Activated CD4-positive, alpha-beta T cell treated with anti-CD3 and anti-CD28 coated beads, Interleukin-2, amount 50 U/mL, for 24 hours (primary cell): Measurements from ENCODE around the gene PADI2.

Source experiments
- DNase-seq, 2 donors: peaks; one replicate each; pipeline ENCODE4 v3.0.0-alpha.2; 2020; ENCODE audit warnings: low read depth in 1 of 2, low spot score in 1 of 2

PADI2 gene

GRCh38 chr1:17140279-17140678, 21.0 kb upstream of the PADI2 start:
- DNase-seq = no peak

- no peak for DNase-seq
Observed at GRCh38 chr1:17139637-17140036, 20.4 kb upstream of the PADI2 start.

- no peak for DNase-seq
Observed at GRCh38 chr1:17137441-17137840, 18.2 kb upstream of the PADI2 start.

GRCh38 chr1:17136936-17137335, 17.7 kb upstream of the PADI2 start:
- DNase-seq = no peak

GRCh38 chr1:17136145-17136544, 16.9 kb upstream of the PADI2 start:
- no peak for DNase-seq

- no peak for DNase-seq
Observed at GRCh38 chr1:17135530-17135929, 16.3 kb upstream of the PADI2 start.

- DNase-seq = no peak
Observed at GRCh38 chr1:17134724-17135123, 15.5 kb upstream of the PADI2 start.

GRCh38 chr1:17134034-17134433, 14.8 kb upstream of the PADI2 start:
- no peak for DNase-seq

- no peak for DNase-seq
Observed at GRCh38 chr1:17130138-17130635, 10.9 kb upstream of the PADI2 start.

- DNase-seq = no peak
Observed at GRCh38 chr1:17128361-17128760, 9.1 kb upstream of the PADI2 start.

- peak; percentile 78 to 80 for DNase-seq
Observed at GRCh38 chr1:17125756-17126237, 6.5 kb upstream of the PADI2 start.

GRCh38 chr1:17123196-17124045, 4.2 kb upstream of the PADI2 start:
- DNase-seq = no peak

GRCh38 chr1:17122521-17123164, 3.4 kb upstream of the PADI2 start:
- no peak for DNase-seq

- no peak for DNase-seq
Observed at GRCh38 chr1:17121881-17122280, 2.6 kb upstream of the PADI2 start.

GRCh38 chr1:17120962-17121837, 1.9 kb upstream of the PADI2 start:
- no peak for DNase-seq

GRCh38 chr1:17120481-17120877, 1.2 kb upstream of the PADI2 start:
- DNase-seq = no peak

- no peak for DNase-seq
Observed at GRCh38 chr1:17119773-17120480, 676 bp upstream of the PADI2 start.

- no peak for DNase-seq
Observed at GRCh38 chr1:17118706-17119075, 560 bp downstream of the PADI2 start.

- no peak for DNase-seq
Observed at GRCh38 chr1:17118268-17118667, 983 bp downstream of the PADI2 start.

- no peak for DNase-seq
Observed at GRCh38 chr1:17117451-17118265, 1.6 kb downstream of the PADI2 start.
